ENCODE results near the gene KHK.
"Not testable (repeated sequence)": the region's sequence is repeated elsewhere in the genome, so short reads cannot be mapped to it uniquely, and the experiment has no call there.

The KHK gene

DNA sequence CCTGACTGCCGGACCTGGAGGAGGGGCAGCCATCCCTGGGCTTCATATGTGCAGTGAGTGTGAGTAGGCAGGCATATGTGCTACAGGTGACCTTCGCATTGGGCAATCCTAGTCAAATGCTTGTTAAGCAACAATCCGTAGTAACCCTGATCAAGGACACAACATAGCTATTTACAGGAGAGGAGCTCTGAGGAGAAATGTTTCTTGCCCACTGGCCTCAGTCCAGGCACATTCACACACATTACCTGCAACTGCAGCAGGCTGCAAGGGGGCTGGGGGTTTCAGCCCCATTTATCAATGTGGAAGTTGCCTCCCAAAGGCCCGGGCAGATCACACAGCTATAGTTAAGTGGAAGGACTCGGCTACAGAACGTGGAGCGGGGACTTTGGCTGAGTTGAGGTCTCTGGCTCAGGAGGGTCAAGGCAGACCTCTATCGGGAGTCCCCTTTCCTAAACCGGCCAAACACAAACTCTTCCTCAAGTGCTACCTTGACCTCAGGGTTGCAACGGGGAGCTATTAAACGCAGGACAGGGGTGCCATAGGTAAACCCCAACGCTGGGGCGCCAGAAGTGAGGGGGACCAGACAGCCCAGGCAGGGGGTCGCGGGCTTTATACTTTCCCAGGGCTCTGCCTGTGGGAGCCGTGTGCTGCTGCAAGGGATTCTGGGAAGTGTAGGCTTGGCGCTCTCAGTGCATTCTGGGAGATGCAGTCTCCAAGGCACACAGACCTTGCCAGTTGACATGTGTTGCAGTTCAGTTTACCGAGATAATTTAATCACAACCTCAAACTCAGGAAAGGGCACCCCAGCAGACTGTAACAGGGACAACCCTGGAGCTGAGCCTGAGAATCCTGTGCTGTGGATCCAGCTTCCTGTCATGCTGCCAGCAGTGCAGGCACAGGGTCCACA is 9.4 kb downstream of the KHK start:
- peak in 1 of 2 donors; percentile 32 for DNase-seq (ENCODE audit: low read depth in 2 of 2)

DNA sequence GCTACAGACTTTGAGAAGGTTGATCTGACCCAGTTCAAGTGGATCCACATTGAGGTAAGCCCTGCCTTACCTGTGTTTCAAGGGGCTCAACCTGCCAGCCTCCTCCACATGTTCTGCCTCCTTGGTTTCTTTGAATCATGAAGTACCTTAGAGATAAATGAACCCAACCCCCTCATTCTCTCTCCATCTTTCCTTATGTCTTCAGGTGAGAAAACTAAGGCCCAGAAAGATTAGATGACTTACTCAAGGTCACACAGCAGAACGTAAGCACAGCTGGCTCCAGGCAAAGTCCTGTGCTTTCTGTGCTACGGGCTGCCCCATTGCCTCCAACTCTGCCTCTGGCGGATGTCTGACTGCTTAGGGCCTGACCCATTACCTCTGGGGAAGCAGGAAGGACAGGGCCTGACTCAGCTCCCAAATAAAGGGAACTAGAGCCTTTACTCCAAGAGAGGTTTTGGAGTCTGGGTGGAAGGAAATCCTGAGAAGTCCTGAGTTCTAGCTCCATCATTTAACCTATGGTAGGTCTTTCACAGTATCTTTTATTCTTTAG is 10.3 kb downstream of the KHK start:
- no peak for DNase-seq (ENCODE audit: low read depth in 2 of 2)

DNA sequence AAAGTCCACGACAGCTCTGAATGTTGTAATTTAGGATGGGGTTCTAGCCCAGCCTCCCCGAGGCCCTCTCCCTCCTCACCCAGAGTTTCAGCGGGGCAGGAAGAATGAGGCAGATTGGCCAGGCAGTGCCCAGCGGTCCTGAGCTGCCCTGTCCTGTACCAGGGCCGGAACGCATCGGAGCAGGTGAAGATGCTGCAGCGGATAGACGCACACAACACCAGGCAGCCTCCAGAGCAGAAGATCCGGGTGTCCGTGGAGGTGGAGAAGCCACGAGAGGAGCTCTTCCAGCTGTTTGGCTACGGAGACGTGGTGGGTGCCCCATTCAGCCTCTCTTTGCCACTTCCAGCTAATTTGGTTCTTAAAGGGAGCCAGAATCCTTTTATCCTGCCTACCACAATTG is 10.8 kb downstream of the KHK start:
- no peak for DNase-seq (ENCODE audit: low read depth in 2 of 2)

DNA sequence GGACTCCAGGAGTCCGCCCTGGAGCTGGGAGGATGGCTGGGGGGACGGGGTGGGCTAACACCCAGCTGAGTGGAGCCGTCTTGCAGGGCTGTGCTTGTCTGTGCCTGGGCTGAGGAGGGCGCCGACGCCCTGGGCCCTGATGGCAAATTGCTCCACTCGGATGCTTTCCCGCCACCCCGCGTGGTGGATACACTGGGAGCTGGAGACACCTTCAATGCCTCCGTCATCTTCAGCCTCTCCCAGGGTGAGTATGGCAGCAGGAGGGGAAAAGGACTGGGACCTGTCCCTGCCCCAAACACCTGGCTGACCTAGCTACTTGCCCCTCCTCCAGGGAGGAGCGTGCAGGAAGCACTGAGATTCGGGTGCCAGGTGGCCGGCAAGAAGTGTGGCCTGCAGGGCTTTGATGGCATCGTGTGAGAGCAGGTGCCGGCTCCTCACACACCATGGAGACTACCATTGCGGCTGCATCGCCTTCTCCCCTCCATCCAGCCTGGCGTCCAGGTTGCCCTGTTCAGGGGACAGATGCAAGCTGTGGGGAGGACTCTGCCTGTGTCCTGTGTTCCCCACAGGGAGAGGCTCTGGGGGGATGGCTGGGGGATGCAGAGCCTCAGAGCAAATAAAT is 12.9 kb downstream of the KHK start:
- DNase-seq (ENCODE audit: low read depth in 2 of 2) = no peak

DNA sequence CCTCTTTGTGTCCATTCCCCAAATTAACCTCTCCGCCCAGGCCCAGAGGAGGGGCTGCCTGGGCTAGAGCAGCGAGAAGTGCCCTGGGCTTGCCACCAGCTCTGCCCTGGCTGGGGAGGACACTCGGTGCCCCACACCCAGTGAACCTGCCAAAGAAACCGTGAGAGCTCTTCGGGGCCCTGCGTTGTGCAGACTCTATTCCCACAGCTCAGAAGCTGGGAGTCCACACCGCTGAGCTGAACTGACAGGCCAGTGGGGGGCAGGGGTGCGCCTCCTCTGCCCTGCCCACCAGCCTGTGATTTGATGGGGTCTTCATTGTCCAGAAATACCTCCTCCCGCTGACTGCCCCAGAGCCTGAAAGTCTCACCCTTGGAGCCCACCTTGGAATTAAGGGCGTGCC is 13.5 kb downstream of the KHK start:
- DNase-seq (ENCODE audit: low read depth in 2 of 2) = no peak

DNA sequence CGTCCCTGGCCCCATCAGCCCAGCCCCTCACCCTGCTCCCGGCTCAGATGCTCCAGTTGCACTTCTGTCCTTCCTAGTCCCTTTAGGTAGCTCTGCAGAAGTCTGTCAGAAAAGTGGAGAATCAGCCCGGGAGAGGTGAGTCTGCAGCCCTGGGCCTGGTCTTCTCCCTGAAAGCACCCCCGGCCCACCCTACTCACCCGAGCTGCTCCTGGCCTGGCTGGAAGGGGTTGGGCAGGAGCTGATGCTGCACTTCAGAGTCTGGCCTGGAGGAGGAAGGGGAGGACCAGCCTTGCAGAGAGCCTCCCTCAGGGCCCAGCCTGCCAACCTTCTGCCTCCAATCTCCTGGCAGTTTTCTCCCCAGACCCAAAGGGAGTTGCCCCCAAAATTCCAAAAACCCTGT is 15.8 kb downstream of the KHK start:
- no peak for DNase-seq (ENCODE audit: low read depth in 2 of 2)

DNA sequence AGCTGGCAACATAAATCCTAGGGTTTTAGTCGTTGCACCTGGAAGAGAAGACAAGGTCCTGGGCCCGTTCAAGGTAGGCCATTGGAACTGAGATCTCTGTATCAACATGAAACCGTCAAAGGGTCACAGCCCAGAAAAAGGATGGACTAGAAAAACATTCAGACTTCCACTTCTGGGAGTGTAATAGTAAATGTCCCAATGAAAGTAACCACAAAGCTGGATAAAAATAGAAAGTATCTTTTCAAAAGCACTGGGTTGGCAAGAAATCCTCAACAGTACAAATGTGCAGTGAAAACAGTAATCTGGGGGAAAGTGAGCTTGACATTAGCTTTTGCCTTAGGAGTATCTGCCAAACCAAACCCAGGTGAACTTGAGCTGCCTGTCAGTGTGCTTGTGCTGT is 19.4 kb downstream of the KHK start:
- no peak for DNase-seq (ENCODE audit: low read depth in 2 of 2)

DNA sequence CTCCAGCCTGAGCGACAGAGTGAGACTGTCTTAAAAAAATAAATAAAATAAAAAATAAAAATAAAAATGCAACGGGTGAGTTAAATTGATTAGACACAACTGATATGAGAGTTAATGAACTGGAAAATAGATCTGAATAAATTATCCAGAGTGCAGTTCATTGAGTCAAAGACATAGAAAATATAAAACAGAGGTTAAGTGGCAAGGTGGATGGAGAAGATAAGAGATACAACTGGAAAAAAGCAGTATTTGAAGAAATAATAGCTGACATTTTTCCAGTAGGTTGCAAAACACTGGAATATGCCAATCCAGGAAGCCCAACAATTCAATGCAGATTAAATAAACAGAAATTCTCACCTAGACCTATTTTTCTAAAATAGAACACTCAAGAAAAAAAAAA is 21.6 kb downstream of the KHK start:
- no peak for DNase-seq (ENCODE audit: low read depth in 2 of 2)

DNA sequence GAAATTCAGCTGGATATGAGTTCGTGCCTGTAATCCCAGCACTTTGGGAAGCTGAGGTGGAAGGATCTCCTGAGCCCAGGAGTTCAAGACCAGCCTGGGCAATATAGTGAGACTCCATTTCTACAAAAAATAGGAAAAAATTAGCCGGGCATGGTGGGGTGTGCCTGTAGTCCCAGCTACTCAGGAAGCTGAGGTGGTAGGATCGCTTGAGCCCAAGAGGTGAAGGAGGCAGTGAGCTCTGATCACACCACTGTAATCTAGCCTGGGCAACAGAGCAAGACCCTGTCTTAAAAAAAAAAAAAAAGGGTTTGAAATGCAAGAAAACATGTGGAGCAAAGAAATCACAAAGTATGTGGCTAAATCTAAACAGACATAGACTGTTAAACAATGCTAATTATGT is 22.5 kb downstream of the KHK start:
- DNase-seq (ENCODE audit: low read depth in 2 of 2) = no peak

DNA sequence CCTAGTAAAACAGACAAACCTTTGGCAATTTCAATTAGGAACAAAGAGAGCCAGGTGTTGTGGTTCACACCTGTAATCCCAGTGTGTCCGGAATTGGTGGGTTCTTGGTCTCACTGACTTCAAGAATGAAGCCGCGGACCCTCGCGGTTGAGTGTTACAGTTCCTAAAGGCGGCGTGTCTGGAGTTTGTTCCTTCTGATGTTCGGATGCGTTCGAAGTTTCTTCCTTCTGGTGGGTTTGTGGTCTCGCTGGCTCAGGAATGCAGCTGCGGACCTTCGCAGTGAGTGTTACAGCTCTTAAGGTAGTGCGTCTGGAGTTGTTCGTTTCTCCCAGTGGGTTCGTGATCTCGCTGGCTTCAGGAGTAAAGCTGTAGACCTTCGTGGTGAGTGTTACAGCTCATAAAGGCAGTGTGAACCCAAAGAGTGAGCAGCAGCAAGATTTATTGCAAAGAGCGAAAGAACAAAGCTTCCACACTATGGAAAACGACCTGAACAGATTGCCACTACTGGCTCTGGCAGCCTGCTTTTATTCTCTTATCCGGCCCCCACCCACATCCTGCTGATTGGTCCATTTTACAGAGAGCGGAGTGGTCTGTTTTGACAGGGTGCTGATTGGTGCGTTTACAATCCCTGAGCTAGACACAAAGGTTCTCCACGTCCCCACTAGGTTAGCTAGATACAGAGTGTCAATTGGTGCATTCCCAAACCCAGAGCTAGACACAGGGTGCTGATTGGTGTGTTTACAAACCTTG is 24.2 kb downstream of the KHK start:
- DNase-seq (ENCODE audit: low read depth in 2 of 2) = not testable (repeated sequence)

DNA sequence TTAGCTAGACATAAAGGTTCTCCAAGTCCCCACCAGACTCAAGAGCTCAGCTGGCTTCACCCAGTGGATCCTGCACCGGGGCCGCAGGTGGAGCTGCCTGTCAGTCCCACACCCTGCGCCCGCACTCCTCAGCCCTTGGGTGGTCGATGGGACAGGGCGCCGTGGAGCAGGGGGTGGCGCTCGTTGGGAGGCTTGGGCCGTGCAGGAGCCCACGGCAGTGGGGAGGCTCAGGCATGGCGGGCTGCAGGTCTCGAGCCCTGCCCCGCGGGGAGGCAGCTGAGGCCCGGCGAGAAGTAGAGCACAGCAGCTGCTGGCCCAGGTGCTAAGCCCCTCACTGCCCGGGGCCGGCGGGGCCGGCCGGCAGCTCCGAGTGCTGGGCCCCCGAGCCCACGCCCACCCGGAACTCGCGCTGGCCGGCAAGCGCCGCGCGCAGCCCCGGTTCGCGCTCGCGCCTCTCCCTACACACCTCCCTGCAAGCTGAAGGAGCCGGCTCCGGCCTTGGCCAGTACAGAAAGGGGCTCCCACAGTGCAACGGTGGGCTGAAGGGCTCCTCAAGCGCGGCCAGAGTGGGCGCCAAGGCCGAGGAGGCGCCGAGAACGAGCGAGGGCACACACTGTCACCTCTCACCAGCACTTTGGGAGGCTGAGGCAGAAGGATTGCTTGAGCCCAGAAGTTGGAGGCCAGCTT is 25.0 kb downstream of the KHK start:
- DNase-seq (ENCODE audit: low read depth in 2 of 2) = not testable (repeated sequence)

DNA sequence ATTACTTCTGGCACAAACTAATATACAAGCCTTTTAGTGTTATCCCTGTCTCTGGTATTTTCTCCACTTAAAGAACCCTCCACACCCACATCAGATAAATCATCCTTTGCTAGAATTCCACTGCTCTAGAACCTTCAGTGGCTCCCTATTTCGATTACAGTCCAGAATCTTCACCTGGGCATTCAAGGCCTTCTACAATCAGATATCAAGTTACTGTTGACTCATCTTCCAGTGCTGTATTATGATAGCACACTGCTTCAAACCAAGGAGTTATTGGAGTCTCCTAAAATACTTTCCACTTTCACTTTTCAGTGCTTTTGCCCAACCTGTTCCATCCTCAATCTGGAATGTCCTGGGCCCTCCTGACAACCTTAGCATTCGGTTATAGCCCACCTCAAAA is 28.9 kb downstream of the KHK start:
- no peak for DNase-seq (ENCODE audit: low read depth in 2 of 2)

DNA sequence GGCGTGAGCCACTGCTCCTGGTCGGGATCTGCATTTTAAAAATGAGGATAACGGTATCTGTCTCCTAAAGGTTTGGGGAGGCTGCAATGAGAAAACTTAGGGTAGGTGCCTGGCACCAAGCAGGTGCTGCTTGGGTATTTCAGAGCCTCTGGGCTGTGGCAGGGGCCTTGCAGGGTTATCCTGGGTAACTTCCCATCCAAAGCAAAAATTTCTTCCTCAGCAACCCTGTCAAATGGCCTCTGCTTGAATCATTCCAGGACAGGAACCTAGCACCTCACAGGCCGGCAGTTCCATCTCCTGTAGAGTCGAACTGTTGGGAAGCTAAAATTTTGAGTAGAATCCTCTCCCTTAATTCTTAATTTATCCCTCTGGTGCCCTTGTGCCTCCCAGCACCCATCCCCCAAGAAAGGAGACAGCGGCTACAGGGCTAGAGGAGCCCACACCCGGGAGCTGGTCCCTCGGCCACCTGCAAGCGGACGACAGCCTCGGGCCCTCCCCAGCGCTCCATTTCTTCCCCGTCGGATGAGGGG is 31.5 kb downstream of the KHK start:
- DNase-seq (ENCODE audit: low read depth in 2 of 2) = no peak

DNA sequence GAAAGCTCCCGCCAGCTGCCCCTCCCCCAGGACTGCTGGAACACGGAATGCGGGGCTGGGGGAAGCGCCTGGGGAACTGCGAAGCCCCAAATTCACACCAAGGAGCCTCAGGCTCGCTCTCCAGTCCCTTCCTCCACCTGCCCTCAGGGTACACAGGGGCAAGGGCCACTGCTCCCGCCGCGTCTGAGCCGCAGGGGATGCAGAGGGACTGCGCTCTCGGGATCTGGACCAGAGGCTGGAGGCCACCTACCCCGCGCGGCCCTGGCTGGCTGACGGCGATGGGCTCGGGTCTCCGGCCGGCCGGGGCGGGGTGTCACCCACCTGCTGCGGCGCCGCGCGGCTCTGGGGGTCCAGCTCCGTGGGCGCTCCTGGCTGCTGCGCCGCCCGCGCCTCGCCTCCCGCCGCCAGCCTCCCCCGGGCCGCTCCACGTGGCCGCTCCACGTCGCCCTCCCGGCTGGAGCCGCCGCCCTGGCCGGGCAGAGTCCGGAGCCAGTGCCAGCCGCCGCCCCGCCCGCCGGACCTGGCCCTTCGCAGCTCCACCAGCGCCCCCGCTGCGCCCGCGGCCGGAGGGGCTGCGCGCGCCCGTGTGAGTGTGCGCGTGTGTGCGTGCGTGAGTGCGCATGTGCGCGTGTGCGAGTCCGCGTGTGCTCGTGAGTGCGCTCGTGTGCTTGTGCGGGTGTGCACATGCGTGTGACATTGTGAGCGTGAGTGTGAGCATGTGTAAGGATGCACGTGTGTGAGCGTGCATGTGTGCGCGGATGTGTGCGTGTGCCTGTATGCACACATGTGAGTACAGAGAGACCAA is 32.2 kb downstream of the KHK start, which contains the start of gene CGREF1:
Gene CGREF1 (minus strand): TSS at position 604 of the 805 bp plus-strand sequence. CDS start 14,762 bp downstream, outside the sequence.
- DNase-seq (ENCODE audit: low read depth in 2 of 2) = no peak

DNA sequence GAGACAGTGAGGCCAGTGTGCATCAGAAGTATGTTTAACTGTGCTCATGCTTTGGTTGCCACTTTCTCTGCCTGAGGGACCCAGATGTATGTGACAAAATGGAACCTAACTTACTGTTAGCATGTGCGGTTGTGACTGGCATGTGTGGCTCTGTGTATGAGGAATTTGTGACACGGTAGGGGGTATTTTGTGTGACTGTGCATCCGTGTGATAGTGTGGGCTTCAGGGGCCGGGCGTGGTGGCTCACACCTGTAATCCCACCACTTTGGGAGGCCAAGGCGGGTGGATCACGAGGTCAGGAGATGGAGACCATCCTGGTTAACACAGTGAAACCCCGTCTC is 32.7 kb downstream of the KHK start:
- not testable (repeated sequence) for DNase-seq (ENCODE audit: low read depth in 2 of 2)

DNA sequence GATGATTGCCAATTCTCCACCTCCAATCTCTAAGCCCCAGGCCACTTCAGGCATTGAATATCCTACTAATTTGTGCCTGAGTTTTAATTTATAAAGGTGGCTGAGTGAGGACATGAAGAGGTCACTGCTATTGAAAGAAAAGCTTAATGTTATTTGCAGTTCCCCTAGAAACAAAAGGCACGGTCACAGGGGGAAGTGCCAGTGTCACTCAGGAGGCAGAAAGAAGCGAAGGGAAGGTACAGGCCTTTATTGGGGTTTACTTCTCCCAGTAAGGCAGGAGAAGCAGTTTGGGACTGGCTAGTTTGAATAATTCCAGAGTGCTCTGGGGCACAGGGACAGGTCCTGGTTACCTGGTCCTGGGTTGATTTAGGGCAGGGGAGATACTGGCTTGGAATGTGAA is 35.3 kb downstream of the KHK start:
- no peak for DNase-seq (ENCODE audit: low read depth in 2 of 2)

DNA sequence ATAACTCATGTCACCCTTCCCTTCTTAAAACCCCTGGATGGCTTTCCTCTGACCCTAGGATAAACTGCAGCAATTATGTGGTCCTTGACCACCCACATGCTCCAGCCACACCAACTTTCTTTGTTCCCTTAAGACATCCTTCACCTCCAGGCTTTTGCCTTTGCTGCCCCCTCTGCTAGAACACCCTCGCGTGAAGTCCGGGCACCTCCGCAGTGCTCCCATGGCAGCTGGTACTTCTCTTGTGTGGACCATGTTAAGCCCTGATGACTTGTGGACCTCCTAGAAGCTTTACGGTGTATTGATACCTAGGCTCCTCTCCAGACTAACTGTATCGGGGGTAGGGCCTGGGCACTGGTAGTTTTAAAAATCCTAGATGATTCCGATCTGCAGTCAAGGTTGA is 36.2 kb downstream of the KHK start:
- DNase-seq (ENCODE audit: low read depth in 2 of 2) = no peak

DNA sequence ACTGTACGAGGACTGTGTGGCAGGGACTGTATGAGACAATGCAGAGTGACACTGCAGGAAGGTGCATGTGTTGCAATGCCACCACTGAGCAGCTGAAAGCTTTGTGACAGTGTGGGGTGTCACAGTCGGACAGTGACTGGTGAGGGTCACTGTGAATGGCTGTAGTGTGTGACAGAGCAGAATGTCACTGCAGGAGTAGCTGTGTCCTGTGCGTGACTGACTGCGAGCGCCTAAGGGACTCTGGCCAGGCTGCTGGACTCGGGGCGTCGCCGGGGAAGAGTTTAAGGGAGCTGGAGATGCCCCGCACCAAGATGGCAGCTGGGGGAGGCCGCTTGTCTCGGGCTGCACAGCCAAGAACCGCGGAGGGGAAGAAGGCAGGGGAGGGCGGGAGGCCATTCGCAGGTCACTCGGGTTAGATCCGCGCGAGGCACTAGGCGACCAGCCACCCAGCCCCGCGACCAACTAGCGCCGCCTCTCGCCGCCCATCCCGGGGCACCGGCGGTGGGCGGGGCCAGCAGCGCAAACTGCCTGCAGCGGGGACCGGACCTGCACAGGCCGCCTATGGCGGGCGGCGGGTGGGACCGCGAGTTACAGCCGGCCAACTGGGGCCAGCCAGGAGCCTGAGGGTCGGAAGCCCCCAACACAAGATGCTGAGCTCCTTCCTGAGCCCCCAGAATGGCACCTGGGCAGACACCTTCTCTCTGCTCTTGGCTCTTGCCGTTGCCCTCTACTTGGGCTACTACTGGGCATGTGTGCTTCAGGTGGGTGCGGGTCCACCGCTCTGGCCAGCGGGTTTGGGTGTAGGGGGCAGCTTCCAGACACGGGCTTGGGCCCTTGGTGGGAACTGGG is 37.0 kb downstream of the KHK start, which contains the start of gene ABHD1:
Gene ABHD1 (plus strand): TSS at position 514 of the 849 bp plus-strand sequence. CDS start 134 bp downstream, at position 648.
- peak; percentile 25 to 54 for DNase-seq (ENCODE audit: low read depth in 2 of 2)

DNA sequence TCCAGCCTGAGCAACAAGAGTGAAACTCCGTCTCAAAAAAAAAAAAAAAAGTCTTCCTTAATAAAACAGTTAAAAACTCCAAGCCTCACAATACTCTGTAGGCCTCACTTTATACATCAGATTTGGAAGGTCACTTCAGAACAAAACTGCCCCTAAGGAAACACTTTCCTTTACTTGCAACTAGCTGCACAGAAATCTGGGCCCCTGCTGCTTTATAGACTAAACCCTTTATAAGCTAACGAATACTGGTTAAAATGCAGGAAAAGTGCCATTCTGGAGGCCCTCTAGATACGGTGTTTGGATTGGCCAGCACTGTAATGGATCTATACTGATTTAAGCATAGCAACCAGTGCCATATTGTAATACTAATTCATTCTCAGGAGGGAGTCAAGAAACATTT is 38.5 kb downstream of the KHK start:
- DNase-seq (ENCODE audit: low read depth in 2 of 2) = no peak
